ENCODE results near the gene JAML.
A peak's percentile ranks its signal among the peaks of the same experiment; 100 is the strongest.

Gene JAML

GRCh38 chr11:118146554-118146953 is 78.3 kb downstream of the JAML start:
- TF ChIP-seq, protein P1, sequence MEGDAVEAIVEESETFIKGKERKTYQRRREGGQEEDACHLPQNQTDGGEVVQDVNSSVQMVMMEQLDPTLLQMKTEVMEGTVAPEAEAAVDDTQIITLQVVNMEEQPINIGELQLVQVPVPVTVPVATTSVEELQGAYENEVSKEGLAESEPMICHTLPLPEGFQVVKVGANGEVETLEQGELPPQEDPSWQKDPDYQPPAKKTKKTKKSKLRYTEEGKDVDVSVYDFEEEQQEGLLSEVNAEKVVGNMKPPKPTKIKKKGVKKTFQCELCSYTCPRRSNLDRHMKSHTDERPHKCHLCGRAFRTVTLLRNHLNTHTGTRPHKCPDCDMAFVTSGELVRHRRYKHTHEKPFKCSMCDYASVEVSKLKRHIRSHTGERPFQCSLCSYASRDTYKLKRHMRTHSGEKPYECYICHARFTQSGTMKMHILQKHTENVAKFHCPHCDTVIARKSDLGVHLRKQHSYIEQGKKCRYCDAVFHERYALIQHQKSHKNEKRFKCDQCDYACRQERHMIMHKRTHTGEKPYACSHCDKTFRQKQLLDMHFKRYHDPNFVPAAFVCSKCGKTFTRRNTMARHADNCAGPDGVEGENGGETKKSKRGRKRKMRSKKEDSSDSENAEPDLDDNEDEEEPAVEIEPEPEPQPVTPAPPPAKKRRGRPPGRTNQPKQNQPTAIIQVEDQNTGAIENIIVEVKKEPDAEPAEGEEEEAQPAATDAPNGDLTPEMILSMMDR (conservative IDR thresholded peaks at IDR 0.05) = no peak
- H3K27ac ChIP-seq = peak overlapping the region; percentile 84; the same call in 1 of the 2 replicates

DNA sequence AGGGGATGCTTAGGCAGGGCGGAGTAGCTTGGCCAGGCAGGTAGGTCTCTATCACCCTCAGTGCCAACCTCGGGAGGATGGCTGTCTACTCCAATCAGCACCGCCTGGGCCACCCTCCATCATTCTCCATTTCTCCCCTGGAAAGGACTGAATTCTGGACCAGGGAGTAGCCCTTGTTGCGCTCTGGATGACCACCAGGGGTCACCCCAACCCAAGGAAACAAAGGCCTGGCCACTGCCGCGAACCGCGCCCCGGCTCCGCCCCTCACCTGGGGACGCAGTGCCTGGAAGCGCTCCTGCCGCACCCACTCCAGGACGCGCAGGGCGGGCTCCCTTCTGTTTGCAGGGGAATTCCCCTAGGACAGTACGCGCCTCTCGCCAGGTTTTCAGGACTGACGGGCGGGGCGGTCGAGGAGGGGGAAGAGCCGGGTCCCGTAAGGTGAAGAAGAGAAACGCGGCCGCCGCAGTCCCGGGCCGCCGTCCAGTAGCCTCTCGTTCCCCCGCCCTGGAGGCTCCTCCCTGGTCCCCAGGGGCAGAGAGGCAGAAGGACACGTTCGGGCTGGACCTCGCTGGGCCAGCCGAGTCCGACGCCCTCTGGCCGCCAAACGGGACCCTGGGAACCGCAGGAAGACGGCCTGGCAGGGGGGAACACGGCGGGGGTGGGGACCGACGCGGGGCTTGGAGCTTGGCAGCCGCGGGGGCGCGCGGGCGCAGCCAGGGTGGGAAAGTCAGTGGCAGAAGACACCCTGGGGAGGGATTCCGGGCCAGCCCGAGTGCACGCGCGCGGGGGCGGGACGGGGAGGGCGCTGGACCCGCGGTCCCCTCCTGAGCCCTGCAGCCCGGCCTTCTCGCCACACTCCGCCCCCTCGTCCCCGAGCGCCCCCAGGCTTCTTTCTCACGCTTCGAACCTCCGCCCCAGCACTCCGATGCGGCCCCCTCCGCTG is 79.3 kb downstream of the JAML start:
- H3K27ac ChIP-seq = peak overlapping the region; percentile 84
- TF ChIP-seq, protein P1 (conservative IDR thresholded peaks at IDR 0.05) = peak; percentile 91

GRCh38 chr11:118144301-118145268 is 80.2 kb downstream of the JAML start:
- TF ChIP-seq, protein P1 (conservative IDR thresholded peaks at IDR 0.05) = no peak
- no peak overlapping the region for H3K27ac ChIP-seq
